Erythroblast (primary cell): ENCODE data around the gene C4BPB.

Experiments
- GATA1 ChIP-seq: IDR thresholded peaks from 2 replicates; pipeline ENCODE4 v1.6.1; 2011; ENCODE audit warnings: low read depth, mild to moderate bottlenecking, control low read depth, low read length, moderate library complexity
- POLR2A ChIP-seq: IDR thresholded peaks from 2 replicates; pipeline ENCODE4 v1.6.1; 2011; ENCODE audit warnings: mild to moderate bottlenecking, low read length

DNA sequence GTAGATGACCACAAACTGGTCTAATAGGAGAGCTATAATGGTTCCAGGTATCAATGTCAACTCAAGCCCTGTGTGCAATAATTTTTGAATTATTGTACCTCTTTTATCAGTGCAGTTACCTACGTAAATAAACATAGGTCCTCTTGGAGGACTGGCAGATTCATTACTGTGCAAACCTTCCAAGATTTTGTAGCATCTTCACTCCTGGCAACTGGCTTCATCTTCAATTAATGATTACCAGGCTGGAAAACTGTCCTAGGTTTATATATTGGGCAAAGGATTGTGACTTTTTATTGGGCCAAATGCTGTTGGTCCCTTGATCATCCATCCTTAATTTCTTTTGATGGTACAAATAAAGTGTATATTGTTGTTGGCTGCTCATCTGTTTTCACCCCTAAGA, 51.0 kb downstream of the C4BPB start:
- TF ChIP-seq POLR2A (no peak), GATA1 (no peak)
